ENCODE results near the gene ARL15.

- TF ChIP-seq CTCF (IDR thresholded peaks at IDR 0.05; ENCODE audit: insufficient read depth, low read length), result no peak
- no peak for TF ChIP-seq POLR2AphosphoS5 (IDR thresholded peaks at IDR 0.05; ENCODE audit: low read depth)
- no peak for TF ChIP-seq GABPA (IDR thresholded peaks at IDR 0.05; ENCODE audit: low read depth)
Observed at GRCh38 chr5:54292866-54293265, 17.5 kb downstream of the ARL15 start.
